AG08395 (cell line): ENCODE measurements around the gene IKZF1.

Experiments used
- DNase-seq: peaks from one replicate; pipeline ENCODE4 v3.0.0; 2012; ENCODE audit warnings: mixed read lengths, low spot score

Gene IKZF1

DNA sequence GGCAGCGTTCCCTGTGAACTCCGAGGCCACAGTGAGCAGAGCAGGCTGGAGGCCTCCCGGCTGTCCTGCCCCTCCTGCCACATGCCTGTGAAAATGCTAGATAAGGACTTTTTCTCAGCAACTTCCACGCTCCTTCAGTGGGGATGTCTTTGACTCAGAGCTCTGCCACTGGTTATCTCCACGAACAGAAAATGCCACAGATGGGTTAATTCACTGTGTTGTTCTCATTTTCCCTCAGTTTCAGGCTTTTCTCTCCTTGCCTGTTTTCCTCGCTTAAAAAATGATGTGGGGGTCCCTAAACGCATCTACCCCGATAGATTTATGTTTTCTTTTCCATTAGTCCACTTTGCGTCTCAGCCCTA lies 51.3 kb downstream of the IKZF1 start:
- DNase-seq, result no peak

DNA sequence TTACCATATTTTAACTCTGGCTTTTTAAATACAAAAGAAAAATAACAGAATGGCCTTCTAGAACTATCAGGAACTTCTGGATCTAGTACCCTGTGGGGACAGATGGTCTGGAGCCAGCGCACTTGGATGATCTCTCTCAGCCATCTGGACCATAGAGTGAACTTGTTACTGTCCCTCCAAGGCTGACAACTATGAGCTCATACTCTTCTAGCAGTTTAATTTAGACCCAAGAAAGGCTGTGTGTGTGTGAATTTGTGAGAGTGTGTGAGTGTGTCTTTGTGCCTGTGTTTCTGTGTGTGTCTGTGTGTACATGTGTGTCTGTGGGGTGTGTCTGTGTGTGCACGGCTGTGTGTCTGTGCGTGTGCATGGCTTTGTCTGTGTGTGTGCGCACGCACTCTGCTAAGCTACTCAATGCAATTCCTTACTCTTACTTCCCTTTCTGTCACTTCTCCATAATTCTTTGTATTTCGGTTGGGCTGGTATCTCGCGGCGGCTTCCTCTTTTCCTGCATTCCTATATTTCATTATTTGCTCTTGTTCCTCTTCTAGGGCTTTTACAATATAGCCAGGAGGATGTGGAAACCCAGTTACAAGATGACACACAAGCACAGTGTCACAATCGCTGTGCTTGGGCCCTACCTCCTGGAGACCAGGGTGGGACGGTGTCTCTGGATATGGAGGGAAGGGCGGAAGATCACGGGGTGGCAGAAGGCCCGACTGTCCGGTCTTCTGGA lies 51.9 kb downstream of the IKZF1 start:
- no peak for DNase-seq

DNA sequence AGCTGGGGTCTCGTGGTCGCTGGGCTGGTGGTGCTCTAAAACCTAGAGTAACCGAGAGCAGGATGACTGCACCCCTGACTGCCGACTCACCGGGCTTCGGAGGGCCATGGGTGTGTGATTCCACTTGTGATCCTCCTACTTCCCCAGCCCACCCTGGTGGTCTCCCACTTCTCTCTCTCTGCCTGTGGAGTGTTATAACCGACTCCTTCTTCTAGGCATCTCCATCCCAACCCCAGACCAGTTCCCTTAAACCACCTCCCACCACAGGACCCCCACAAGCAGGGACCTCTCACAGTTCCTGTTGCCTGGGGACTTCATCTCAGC lies 52.4 kb downstream of the IKZF1 start:
- DNase-seq, result no peak

DNA sequence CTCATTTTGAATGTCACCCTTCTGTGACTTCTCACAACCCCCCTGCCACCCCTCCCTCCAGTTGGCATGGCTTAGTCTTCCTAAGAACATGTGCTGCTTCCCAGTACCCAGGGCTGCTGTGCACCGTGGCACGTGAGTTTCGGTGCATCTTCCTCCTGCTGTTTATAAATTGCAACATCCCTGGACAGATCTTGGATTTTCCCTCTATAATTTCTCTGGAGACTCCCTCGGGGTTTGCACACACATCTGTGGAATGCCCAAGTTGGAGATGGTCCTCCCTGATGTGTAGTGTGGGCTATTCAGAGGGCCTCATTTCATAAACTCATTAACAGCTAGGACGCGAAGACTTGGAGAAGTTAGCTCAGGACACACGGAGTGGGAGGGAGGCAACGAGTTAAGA lies 52.9 kb downstream of the IKZF1 start:
- no peak for DNase-seq

DNA sequence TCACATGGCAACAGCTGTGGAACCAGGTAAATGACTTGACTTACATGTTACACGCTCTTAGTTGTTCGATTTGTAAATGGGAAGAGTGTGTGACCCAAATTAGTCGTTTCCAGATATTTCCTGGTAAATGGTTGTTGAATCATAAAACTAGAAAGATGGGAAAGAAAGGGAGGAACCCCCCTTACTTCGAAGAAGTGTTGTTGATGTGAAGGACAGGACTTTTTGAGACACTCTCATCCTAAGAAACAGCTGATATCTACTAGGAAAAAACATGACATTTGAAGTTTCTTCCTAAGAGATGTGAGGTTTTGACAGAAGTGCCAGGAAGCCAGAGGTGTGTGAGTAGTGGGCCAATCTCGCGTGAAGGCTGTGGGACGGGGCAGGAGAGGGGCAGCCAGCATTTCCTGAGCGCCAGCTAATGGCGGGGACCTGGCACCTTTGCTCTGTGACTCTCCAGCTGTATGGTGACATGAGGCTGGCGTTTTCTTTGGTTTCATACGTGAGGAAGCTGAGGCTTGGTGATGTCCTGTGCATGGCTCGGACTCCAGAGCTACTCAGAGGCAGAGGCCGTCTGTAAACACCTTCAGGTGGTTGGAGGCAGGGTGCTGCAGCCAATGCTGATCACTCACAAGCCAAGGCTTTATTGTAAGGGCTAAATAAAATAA lies 53.7 kb downstream of the IKZF1 start:
- DNase-seq, result no peak

DNA sequence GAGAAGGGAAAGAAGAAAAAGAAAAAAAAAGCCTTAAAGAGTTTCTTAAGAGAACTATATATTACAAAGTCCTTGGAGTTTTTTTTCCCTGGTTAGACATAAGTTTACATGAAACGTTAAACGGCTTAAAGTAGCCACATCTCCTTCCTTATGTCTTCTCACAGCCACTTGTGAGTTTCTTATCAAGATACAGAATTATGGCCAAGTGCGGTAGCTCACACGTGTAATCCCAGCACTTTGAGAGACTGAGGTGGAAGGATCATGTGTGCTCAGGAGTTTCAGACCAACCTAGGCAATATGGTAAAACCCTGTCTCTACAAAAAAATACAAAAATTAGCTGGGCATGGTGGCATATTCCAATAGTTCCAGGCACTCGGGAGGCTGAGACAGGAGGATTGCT lies 54.3 kb downstream of the IKZF1 start:
- no peak for DNase-seq

DNA sequence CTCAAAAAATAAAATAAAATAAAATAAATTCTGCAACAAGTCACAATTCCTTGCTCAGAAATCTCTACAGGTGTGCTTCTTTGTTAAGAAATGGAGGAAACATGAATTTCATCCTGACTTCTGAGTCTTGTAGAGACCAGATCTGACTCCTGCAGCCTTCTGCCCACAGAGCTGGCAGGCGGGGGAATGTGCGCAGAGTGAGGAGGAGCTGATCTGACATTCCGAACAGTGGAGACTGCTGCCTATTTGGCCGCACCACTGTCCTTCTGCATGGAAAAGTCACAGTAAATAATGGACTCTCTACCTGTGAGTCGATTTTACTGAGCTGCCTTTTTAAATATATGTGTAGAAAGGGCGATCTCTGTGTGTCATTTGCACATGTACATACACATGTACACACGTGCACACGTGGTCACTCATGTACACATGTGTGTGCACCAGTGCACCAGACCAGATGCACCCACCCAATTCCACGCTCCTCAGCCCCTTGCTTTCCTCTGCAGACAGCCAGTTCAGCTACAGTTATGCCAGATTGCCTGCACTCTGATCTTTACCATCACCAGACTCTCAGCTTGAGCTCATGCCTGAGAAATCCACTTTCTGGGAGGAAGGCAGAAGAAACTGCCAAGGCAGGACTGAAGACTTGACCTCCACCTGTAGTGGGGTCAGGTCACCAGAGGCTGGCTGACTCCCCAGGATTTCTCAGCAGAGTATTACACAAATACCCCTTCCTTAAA lies 54.9 kb downstream of the IKZF1 start:
- no peak for DNase-seq

DNA sequence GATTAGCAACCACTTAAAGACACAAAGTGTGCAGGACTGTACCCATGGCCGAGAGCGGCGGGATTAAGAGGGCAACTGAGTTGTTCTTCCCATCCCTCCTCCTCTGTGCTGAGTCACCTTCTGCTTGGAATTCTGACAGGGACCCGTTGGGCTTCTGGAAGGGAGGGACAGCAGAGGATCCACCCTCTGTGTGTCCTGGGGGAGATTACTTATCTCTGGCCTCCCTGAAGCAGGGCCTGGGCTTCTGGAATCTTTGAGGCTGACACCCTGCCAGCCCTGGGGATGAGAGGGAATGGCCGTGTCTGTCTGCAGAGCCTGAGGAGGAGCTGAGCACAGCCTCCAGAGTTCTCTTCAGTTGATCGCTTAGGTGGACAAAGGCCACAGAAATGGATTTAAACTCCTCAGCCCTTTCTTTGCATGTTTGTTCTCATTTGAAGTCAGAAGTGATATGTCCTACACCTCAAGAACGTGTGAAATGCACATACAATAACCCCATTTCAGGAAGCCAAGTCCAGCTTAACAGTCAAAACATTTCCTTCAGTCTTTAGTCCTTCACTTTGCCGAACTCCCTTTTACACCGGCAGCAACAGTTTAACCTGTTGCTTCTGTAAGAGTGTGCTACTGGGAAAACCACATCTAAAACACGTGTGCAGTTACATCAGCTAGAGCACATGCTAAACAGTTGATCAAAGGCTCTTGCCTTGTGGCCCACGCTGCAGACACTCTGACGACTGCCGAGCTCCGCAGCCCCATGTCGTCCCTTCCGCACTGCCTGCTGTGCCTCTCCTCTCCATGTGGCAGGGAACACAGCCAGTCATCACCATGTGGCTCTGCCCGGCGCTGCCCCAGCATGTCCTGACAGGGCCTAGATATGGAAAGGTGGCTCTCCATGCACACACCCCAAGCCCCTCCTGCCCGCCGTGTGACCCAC lies 55.7 kb downstream of the IKZF1 start:
- DNase-seq, result no peak

DNA sequence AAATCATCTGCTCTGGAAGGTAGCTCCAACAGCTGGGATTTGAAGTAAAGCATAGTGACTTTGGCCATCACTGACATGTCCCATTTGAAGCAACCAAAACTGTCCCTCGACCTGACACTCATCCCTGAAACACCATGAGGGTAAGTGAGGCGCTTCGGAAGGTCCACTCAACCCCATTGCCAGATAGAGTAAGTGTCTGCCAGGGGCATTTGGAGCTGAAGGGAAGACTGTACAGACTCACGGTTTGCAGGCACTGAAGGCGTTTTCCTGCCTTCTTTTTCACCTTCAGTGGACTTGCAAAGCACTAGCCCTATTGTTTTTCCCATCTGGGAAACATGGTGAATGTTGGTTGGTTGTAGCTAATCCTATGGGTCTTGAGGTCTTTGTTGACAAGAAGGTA lies 57.6 kb downstream of the IKZF1 start:
- DNase-seq, result no peak

DNA sequence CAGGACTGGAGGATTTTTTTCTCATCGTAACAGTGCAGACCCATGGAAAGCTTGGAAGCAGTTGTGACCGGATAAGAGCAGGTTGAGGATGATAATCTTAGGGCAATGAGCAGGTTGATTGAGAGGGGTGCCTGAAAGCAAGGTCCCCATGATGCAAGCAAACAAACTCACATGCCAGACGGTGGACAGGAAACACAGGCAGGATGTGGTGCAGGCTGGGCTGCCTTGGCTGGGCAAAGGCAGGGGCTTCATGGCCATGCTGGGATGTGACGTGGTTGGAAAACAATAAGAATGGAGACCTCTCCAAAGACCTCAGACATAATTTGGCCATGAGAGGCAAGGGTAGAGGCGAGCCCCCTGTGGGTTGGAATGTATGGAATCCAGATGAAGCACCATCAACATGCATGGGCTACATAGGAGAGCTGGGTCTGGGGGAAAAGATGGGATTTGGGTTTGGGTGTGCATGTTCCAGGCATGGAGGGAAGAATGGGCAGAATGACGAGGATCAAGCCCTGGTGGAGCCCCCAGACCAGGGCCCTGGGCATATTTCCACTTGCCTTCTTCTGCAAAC lies 58.3 kb downstream of the IKZF1 start:
- no peak for DNase-seq

DNA sequence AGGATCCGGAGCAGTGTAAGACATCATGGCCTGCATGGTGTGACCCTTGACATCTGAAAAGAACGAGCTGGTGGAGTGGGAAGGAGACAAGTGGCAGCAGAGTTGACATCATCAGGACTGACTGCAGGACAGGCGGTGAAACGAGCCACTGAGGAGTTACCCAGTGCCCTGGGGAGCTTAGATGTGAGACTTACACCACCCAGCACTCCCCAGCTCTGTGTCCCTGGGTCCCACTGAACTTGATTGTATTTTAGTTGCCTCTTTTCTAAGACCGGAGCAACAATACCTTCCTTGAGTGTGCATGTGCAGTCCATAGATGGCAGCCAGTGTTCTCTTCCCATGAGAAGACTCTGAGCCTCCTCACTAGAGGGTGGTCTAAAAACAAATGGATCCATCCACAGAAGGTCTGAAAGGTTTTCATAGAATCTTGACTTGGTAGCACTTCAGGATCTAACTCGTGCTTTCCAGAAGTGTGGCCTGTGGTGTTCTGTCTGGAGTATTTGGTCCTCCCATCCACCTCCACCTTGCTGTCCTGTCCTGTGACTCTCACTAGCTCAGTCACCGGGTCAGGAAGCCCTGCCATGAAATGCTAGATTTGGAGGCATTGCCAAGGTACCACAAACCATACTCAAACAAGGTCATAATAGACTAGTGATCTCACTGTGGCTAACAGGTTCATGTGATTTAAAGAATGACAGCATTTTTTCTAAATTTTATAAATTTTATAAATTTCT lies 59.0 kb downstream of the IKZF1 start:
- no peak for DNase-seq

DNA sequence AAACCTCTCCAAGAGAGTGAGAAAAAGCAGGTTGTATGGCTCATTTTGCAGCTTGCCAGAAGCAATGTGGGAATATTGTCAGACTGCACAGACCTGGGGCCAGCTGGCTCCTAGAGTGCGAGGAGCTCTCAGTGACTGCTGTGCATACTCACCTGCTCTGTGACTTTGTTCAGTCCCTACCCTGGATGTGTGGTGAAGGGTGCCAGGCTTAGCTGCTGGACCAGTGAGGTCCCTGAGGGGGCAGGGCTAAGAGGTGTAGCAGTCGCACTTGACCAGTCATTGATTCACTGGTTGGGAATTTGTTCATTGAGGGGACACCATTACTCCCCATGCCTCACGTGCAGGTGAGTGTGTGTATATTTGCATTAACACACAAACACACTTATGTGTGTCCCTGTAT lies 60.1 kb downstream of the IKZF1 start:
- DNase-seq, result no peak

DNA sequence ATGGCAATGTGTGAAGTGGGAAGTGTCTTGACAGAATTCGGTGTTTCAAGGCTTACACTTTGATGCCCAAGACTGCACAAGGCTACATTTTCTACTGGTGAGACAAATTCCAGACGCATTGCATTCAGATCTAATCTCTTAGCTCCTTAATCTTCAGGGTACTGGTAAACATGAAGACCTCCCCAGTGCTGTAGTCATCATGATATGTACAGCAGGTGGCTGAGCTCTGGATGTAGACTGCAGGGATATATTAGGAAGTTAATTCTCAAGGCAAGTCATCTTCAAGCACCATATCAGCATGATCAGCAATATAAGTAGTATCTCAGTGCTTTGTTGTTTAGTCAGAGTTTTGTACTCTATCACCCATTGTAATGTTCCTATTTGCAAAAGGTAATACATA lies 61.8 kb downstream of the IKZF1 start:
- DNase-seq, result no peak

DNA sequence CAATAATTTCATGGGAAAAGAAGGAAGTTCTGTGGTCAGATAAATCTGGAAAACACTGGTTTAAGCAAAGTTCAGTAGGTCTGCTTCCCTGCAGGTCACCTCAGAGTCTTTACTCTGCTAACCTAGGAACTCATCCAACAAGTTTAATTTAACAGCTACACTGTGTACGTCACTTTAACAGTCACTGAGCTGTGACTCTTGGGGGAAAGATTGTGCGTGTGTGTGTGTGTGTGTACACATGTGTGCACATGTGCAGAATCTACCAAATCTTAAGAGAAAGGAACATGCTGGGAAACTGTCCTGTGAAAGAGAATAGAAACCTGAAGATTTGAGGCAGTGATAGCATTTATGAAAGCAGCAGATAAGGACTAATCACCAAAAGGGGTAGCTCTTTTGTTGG lies 62.6 kb downstream of the IKZF1 start:
- no peak for DNase-seq

DNA sequence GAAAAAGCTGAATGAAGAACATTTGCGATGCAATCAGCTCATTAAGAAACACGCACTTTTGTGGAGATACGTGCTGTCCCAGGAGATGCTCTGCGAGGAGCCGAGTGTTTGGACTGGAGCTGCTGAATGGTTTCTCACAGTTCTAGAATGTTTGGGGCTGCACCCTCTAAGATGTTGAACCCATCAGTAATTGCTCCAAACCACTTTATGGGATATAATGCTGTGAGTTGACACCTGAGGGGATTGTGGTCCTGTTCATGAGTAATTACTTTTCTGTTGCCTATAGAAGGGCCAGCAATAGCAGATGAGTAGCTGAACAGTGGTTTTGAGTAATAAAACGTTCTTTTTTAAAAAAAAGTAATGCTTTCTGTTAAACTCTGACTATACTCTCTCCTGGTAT lies 63.1 kb downstream of the IKZF1 start:
- DNase-seq, result no peak

DNA sequence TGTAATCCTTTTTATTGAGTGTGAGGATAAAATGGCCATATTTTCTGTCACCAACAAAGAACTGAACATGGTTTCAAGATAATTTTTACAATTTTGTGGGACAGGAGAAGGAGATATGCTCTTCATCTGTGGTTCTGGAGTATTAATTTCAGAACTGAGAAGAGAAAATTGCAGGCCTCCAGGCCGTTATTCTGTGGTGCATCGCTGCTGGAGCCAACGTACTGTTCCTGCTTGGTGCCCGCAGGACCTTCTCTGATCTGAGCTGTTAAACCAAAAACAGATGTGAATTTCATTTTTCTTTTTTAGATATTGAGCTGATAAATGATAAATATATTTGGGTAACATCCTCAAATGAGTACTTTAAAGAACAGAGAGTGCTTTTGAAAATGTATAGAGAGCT lies 63.9 kb downstream of the IKZF1 start:
- no peak for DNase-seq

DNA sequence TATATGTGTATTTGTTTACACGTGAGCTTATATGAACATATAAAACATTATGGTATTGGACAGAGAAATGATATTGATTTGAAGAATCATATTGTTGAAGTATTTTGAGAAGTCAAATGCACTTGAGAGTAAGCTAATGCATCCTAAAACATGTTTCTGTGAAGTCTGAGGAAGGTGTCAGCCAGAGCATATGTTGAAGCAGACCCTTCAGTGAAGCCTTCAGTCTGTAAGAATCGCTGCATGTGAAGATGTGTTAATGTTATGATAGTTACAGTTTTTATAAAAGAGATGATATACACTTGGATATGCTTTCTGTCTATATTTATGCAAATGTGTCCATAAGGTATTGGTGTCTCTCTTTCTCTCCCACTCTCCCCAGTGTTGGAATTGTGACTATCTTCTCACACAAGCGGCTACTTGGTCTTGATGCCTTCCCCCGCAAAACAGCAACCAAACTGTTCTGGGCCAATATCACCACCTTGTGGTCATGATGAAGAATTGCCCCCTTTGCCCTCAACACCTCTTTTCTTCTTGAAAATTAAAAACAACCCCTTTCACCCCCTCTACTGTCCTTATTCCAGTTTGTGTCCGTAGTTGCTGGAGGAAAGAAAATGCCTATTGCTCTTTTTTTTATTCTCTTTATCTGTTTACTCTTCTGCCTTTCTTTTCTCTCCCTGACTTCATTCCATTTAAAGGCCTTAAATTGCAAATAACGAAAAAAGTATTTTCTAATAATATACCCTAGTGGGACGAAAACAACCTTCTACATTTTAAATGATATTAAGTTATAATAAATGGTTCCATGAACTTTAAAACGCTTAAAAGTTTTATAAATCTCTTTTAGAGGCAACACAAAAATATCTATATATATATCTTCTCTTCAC lies 64.9 kb downstream of the IKZF1 start:
- DNase-seq, result no peak

DNA sequence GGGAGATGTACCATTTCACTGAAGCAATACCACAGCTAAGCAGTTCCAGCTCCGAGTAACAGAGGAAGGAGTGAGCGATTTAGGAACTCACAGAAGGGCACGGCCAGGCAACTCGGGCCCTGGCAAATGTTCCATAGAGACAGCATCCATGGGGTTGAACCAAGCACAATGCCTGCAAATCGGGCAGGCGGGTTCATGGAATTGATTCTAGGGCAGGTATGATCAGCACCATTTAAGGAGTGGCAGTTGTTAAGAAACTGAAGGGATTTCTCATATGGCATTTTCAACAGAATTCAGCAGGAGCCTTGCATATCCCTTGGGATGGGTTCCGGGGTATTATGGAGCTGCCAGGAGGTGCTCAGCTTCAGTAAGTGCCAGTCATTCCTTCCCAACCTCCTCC lies 66.4 kb downstream of the IKZF1 start:
- no peak for DNase-seq

DNA sequence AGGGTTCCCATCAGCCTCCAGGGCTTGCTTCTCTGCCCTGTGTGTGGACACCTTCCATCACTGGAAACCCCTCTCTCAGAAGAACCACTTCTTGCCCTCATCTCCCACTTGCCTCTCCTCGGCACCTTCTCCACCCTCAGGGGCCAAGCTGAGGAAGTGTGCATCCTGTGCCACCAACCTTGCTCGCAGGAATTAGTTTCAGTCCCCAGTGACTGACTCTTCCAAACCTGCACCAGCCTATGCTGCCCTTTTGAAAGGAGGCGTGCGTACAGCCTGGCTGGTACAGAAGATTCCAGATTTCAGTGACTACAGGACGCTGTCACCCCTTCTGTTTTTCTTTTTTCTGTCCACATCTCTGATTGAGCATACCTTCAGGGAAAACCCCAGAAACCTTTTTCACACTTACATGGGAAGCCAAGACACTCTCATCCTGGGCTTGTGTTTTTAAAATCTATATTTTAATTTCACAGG lies 67.1 kb downstream of the IKZF1 start:
- DNase-seq, result no peak

DNA sequence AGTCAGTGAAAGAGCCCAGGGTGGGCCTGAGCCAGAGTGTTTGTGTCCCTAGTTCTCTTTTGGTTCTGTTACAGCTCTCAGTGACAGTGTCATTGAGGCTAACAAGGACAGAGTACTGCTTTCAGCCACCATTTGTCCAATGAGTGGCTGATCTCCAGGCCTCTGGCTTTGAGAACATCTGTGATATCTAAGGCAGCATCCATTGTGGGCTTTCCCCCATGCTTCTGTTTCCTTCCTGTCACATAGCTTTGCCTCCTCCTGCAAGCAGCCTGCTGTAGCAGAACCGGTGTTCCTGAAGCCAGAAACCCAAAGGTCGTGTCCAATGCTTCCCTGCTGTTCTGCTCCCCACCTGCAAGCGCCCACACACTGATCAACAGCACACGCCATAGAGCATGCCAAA lies 68.4 kb downstream of the IKZF1 start:
- DNase-seq, result no peak
